GM21825 (cell line): ENCODE measurements around the gene PKDREJ.

Experiments
- ATAC-seq: cut with Tn5 transposase; IDR thresholded peaks from one replicate; pipeline ENCODE4 v1.9.1; 2021; ENCODE audit warnings: mild to moderate bottlenecking, moderate library complexity; ENCODE audit not compliant: unreplicated experiment

The PKDREJ gene

GRCh38 chr22:46240073-46240472, 23.1 kb downstream of the PKDREJ start:
- no peak for ATAC-seq

GRCh38 chr22:46239261-46240048, 23.7 kb downstream of the PKDREJ start:
- no peak for ATAC-seq

DNA sequence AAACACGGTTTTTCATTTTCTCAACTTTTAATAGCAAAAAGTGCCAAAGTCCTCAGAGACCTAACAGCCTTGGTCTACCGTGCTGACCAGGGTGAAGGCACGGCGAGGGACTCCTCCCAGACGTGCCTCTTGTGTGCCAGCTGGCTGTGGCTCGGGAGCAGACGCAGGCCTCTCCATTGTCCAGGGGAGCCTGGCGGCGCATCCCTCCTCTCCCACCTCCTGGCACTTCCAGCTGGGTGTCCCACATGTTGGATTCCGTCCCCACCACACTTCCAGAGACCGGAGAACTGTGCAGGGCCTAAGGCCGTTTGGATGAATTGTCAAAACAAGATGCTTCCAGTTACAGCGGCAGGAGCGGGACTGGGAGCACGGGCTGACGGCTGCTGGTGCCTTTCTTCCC, 24.6 kb downstream of the PKDREJ start:
- no peak for ATAC-seq

GRCh38 chr22:46237453-46238124, 25.6 kb downstream of the PKDREJ start:
- no peak for ATAC-seq

GRCh38 chr22:46234969-46235368, 28.2 kb downstream of the PKDREJ start:
- ATAC-seq = no peak

DNA sequence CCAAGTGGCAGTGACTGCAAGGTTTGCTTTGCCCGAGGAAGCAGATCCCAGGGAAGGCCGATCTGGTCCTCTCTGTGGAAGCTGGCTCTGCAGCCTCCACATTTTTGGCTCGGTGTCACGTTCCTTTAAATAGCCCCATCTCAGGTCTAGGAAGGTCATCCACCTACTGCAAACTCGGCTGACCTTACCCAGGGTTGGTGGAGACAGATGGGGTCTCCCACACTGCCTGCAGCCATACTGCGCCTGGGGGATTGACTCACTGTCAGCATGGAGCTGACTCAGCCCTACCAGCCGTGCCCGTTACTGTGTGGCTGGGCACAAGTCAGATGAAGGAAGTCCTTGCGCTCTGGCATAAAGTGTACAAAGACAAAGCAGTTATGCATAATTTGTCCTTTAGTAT, 29.9 kb downstream of the PKDREJ start:
- ATAC-seq = no peak

DNA sequence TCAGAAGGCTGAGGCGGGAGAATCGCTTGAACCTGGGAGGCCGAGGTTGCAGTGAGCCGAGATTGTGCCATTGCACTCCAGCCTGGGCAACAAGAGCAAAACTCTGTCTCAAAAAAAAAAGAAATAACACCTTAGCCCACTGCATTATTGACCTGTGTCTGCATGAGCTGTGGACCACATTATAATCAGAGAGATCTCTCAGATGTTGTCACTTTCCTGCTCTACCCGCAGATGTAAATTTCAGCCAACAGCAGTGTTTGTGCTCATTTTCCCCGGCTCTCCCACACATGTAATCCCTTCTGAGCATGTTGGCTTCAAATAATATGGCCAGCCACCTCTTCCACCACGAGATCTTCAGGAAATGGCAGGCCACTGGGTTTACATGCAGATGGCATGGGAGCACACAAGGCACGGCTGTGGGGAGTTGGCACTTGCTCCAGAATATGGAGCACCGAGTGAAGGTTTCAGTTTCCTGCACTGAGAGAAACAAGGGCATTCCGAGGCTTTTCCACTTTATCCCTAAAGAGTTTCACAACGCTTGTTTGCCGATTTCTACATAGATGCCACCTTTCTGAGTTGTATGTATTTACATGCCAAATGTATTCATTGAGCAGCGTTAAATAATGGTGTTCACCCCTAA, 32.8 kb downstream of the PKDREJ start:
- no peak for ATAC-seq

- ATAC-seq = no peak
Measured at GRCh38 chr22:46229701-46230100, 33.4 kb downstream of the PKDREJ start.

DNA sequence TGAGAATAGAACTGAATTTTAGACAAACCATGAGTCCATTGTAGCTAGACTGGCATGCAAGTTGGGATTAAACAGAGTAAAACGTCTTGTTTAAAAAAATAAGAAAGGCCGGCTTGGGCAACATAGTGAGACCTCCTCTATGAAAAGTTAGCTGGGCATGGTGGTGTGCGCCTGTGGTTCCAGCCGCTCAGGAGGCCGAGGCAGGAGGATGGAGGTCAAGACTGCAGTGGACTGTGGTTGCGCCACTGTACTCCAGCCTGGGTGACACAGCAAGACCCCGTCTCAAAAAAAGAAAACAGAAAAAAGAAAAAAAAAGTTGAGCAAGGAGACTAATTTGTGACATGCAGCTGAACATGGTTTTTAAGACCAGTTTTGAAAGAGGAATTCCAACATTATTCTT, 36.6 kb downstream of the PKDREJ start:
- ATAC-seq = no peak

DNA sequence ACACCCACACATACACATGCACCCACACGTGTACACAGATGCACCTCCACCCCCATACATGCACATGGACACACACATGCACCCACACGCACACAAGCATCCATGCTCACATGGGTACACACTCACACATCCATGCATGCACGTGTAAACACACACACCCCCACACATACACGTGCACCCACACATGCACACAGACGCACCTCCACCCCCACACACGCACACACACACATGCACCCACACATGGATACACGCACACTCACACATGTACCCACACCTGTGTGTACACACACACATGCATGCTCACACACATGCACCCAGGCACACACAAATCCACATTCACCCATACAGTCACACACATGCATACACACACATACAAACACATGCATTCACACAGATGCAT, 37.5 kb downstream of the PKDREJ start:
- ATAC-seq = no peak

DNA sequence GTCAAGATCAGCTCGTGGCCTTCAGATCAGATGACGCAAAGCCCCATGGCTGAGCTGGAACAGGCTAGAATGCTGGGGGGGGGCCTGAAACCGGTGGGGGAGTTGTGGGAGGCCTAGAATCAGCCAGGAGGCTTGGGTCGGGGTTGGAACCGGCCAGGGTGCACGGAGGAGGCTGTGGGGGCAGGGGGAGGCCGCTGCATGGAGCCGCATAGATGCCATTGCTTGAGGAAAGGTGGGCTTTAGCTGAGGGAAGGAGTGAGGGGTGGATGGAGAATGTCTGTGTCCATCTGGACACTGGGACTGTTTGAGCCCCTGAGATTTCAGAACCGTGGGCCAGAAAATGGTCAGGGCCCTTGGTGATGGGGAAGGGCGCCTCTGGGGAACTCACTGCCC, 38.2 kb downstream of the PKDREJ start:
- no peak for ATAC-seq

DNA sequence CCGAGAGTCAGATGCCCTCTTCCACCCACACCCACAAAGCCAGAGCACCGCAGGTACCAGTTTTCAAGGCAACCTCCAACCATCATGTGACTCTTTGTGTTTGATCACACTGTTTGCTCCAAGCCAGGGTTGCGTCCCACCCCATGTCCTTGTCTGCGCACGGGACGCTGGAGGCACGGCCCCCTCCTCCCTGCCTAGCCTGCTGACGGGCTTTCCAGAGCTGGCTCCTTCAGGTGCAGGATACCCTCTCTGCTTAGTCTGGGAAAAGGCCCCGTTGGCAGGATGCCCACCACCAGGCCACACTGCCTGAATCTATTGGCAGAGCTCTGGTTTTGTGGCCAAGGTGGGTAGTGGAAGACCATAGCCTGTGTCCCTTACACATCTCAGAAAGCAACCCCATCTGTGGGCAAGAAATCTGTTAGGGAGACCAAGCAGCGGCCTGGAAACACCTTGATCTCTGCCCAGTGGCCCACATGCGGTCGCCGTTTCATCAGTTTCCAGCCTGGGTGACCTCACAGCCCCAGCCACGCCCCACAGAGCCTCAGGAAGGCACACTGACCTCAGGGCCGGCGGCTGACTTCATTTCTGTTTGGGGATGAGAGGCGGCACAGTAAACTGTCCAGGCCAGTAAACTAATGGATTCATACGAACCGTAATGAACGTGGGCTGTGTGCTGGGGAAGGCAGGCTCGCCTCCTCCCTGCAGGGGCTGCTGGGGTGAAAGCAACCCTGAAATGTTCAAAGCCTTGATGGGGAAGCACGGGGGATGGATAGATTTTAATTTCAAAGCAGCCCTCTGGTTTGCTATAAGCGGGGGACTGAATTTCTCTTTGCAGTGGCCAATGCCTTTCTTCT, 38.9 kb downstream of the PKDREJ start:
- no peak for ATAC-seq

- ATAC-seq = no peak
Measured at GRCh38 chr22:46220921-46221320, 42.2 kb downstream of the PKDREJ start.

DNA sequence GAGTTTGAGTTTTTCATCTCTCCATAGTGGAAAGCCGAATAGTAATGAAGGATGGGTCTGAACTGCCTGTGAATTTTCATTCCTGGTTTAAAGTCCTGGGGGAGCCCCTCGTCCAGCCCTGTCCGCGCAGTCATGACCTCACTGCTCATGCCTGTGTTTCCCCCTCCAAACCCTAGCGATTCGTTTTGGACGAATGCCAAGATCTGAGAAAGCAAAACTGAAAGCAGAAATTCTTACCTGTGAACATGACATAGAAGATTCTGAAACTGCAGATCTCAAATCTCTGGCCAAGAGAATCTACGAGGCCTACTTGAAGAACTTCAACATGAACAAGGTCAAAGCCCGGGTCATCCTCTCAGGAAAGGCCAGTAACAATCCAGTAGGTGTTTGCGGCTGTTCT, 43.5 kb downstream of the PKDREJ start:
- no peak for ATAC-seq

GRCh38 chr22:46214616-46215015, 48.5 kb downstream of the PKDREJ start:
- no peak for ATAC-seq

GRCh38 chr22:46214149-46214548, 49.0 kb downstream of the PKDREJ start:
- ATAC-seq = no peak

DNA sequence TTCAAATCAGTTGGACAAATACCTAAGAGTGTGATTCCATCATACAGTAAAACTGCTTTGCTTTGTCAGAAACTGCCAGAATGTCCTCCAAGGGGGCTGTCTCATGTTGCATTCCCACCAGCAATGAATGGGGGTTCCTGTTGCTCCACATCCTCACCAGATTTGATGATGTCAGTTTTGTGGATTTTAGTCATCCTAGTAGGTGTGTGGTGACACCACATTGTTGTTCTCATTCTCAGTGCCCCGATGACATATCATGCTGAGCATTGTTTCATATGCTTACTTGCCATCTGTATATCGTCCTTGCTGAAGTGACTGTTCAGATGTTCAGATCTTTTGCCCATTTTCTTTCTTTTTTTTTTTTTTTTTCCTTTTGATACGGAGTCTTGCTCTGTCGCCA, 50.1 kb downstream of the PKDREJ start:
- no peak for ATAC-seq

DNA sequence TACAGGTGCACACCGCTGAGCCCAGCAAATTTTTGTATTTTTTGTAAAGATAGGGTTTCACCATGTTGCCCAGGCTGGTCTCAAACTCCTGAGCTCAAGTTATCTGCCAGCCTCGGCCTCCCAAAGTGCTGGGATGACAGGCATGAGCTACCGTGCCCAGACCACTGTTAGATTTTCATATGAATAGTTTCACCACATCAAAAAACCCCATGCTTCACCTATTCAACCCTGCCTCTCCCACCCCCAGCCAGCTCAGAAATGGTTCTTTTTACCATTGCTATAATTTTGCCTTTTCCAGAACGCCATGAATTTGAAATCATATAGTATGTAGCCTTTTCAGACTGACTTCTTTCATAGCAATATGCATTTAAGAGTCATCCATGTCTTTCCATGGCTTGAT, 50.9 kb downstream of the PKDREJ start:
- ATAC-seq = no peak

- no peak for ATAC-seq
Measured at GRCh38 chr22:46209262-46209661, 53.9 kb downstream of the PKDREJ start.
